Endothelial cell of umbilical vein (primary cell): ENCODE results near the gene MYO1E. TPM values are rescaled to one million over a fixed set of nuclear protein-coding genes. Genes with fewer than 3 reads are reported as not detected.

Experiments used
- BruUV-seq: library from RNA; stranded (reverse); fragments of 400-500 nt; replicated peaks from 2 replicates; lab custom pipeline; 2021; lab: Mats Ljungman, UMichigan
- CTCF ChIA-PET: fragments of 300-600, 350-600 bp; sonication (Branson Sonifier 250); formaldehyde crosslinking; loops from one replicate; lab custom pipeline; 2021; ENCODE audit warnings: antibody characterized with exemption, inconsistent platforms; lab: Charles Lee
- POLR2A ChIA-PET: fragments of 300-600, 350-600 bp; sonication (Branson Sonifier 250); formaldehyde crosslinking; loops from one replicate; lab custom pipeline; 2021; ENCODE audit warnings: antibody characterized with exemption, inconsistent platforms; lab: Charles Lee
- DNase-seq: peaks from one replicate; pipeline ENCODE4 v3.0.0-alpha.2; 2011; ENCODE audit warnings: low read depth, low spot score
- FAIRE-seq: peaks from 2 replicates; lab custom pipeline; 2011; peaks lifted over from hg19 to GRCh38; lab: Jason Lieb, UNC
- H2AFZ ChIP-seq: 2 replicates; pipeline ENCODE4 v1.6.0; 2012; ENCODE audit warnings: low read depth, low read length, control low read depth, inconsistent platforms
- H3K27ac ChIP-seq: 2 replicates; pipeline ENCODE4 v1.5.1; 2011; ENCODE audit warnings: low read depth, mild to moderate bottlenecking, control low read depth, low read length, moderate library complexity; ENCODE audit not compliant: insufficient read depth
- H3K27me3 ChIP-seq, 2 experiments: 2 replicates each; pipeline versions ENCODE4 v1.6.0 to v1.6.1; 2011; ENCODE audit warnings: low read length in 2 of 2, mixed read lengths in 1 of 2; ENCODE audit not compliant: control insufficient read depth in 2 of 2, insufficient read depth in 2 of 2
- H3K36me3 ChIP-seq, 2 experiments: 2 replicates in 1 of 2; 3 replicates in 1 of 2; pipeline ENCODE4 v1.5.1; 2011; ENCODE audit warnings: low read length in 2 of 2, mild to moderate bottlenecking in 1 of 2, moderate library complexity in 1 of 2; ENCODE audit not compliant: control insufficient read depth in 2 of 2, insufficient read depth in 2 of 2; ENCODE audit errors: extremely low read depth in 1 of 2
- H3K4me1 ChIP-seq: 3 replicates; pipeline ENCODE4 v1.5.1; 2011; ENCODE audit warnings: mild to moderate bottlenecking, low read length; ENCODE audit not compliant: control insufficient read depth, insufficient read depth; ENCODE audit errors: extremely low read depth
- H3K4me2 ChIP-seq: 2 replicates; pipeline ENCODE4 v1.6.1; 2011; ENCODE audit warnings: low read length, control low read depth, mixed read lengths; ENCODE audit not compliant: insufficient read depth
- H3K4me3 ChIP-seq, 3 experiments: fragments of 200-600 bp in 1 of 3; sonication (generic), shearing (Covaris generic) in 1 of 3; replicated peaks in 1 of 3; 2 replicates each; pipeline ENCODE4 v1.5.1; 2011 to 2016; ENCODE audit warnings: control low read depth in 3 of 3, low read length in 3 of 3, mild to moderate bottlenecking in 2 of 3, inconsistent platforms in 1 of 3, low read depth in 1 of 3, moderate library complexity in 1 of 3; ENCODE audit not compliant: insufficient read depth in 1 of 3
- H3K79me2 ChIP-seq: 2 replicates; pipeline ENCODE4 v1.6.0; 2012; ENCODE audit warnings: low read length, inconsistent platforms; ENCODE audit not compliant: control insufficient read depth, insufficient read depth
- H3K9ac ChIP-seq: replicated peaks from 2 replicates; pipeline ENCODE3; 2011; ENCODE audit warnings: low read length, control low read depth; ENCODE audit not compliant: insufficient read depth; ENCODE audit errors: extremely low read depth
- H3K9me1 ChIP-seq: replicated peaks from 3 replicates; pipeline ENCODE4 v1.6.0; 2011; ENCODE audit warnings: mild to moderate bottlenecking, low read length; ENCODE audit not compliant: control insufficient read depth, insufficient read depth; ENCODE audit errors: extremely low read depth
- H3K9me3 ChIP-seq: replicated peaks from 2 replicates; pipeline ENCODE4 v1.5.1; 2012; ENCODE audit warnings: low read length, inconsistent platforms; ENCODE audit not compliant: control insufficient read depth, insufficient read depth
- H4K20me1 ChIP-seq: replicated peaks from 2 replicates; pipeline ENCODE3; 2011; ENCODE audit warnings: mild to moderate bottlenecking, low read length; ENCODE audit not compliant: control insufficient read depth, insufficient read depth; ENCODE audit errors: extremely low read depth
- EZH2 ChIP-seq: IDR thresholded peaks from 2 replicates; pipeline ENCODE4 v1.6.1; 2012; ENCODE audit warnings: borderline replicate concordance, low read depth, mild to moderate bottlenecking, moderate library complexity, low read length, inconsistent platforms; ENCODE audit not compliant: severe bottlenecking
- FOS ChIP-seq: IDR thresholded peaks from 2 replicates; pipeline ENCODE4 v1.6.1; 2011; ENCODE audit warnings: mild to moderate bottlenecking, low read length, moderate library complexity, borderline replicate concordance; ENCODE audit not compliant: insufficient read depth
- GATA2 ChIP-seq: IDR thresholded peaks from 2 replicates; pipeline ENCODE4 v1.7.0; 2011; ENCODE audit warnings: low read depth, mild to moderate bottlenecking, moderate library complexity, mixed read lengths, low read length; ENCODE audit not compliant: insufficient read length, insufficient read depth
- JUN ChIP-seq: IDR thresholded peaks from 2 replicates; pipeline ENCODE4 v1.6.1; 2011; ENCODE audit warnings: borderline replicate concordance, low read depth; ENCODE audit not compliant: insufficient read length, insufficient read depth
- MYC ChIP-seq: IDR thresholded peaks from one replicate; pipeline ENCODE4 v1.6.1; 2011; ENCODE audit warnings: mild to moderate bottlenecking, low read depth, low read length
- POLR2A ChIP-seq: IDR thresholded peaks from 2 replicates; pipeline ENCODE4 v1.6.1; 2012; ENCODE audit warnings: low read depth, mild to moderate bottlenecking, control low read depth, low read length
- POLR2AphosphoS5 ChIP-seq: IDR thresholded peaks from 2 replicates; pipeline ENCODE4 v1.6.1; 2012; ENCODE audit warnings: low read depth, mild to moderate bottlenecking, control low read depth, low read length, moderate library complexity; ENCODE audit not compliant: insufficient read depth
- dilution Hi-C: fragments of 300-500 bp; cut with MboI; formaldehyde crosslinking; loops from one replicate; pipeline ENCODE4 v1.15.0; 2019; ENCODE audit warnings: low sequenced_read_pairs; ENCODE audit not compliant: extremely low pct_ligation_motif_present
- intact Hi-C: fragments of 100-400 bp; cut with micrococcal nuclease; formaldehyde crosslinking; loops from one replicate; pipeline ENCODE4 v1.10.0; 2022
- polyA plus RNA-seq, 4 experiments: library from polyadenylated mRNA; depleted of rRNA in 3 of 4; stranded (reverse) in 3 of 4; unstranded in 1 of 4; fragments of >200 nt; gene quantifications; 2 replicates each; pipeline versions ENCODE4 v1.2.1 to v1.2.3, GENCODE V29; 2011 to 2012; ENCODE audit warnings: missing spikeins in 1 of 4
- total RNA-seq: library from RNA; stranded (reverse); gene quantifications from 2 replicates; pipeline ENCODE4 v1.2.3, GENCODE V29; 2021
- TF ChIP-seq, protein P1 (sequence below): IDR thresholded peaks from 2 replicates; pipeline ENCODE4 v1.6.1; 2011; ENCODE audit not compliant: insufficient read depth, insufficient read length
- TF ChIP-seq, protein P2 (sequence below), 2 donors: IDR thresholded peaks; 1 replicate in 1 of 2; 2 replicates in 1 of 2; pipeline ENCODE4 v1.5.1; 2011; ENCODE audit warnings: low read length in 2 of 2, mild to moderate bottlenecking in 2 of 2, moderate library complexity in 2 of 2, control low read depth in 1 of 2, inconsistent platforms in 1 of 2, low read depth in 1 of 2; ENCODE audit not compliant: insufficient read depth in 1 of 2; ENCODE audit errors: extremely low read depth in 1 of 2

Gene MYO1E
- total and polyA plus RNA-seq, 2 donors (not counting 3 experiments of a cell fraction or from before 2014, with no cell fraction given): 31.6 to 218 TPM

DNA sequence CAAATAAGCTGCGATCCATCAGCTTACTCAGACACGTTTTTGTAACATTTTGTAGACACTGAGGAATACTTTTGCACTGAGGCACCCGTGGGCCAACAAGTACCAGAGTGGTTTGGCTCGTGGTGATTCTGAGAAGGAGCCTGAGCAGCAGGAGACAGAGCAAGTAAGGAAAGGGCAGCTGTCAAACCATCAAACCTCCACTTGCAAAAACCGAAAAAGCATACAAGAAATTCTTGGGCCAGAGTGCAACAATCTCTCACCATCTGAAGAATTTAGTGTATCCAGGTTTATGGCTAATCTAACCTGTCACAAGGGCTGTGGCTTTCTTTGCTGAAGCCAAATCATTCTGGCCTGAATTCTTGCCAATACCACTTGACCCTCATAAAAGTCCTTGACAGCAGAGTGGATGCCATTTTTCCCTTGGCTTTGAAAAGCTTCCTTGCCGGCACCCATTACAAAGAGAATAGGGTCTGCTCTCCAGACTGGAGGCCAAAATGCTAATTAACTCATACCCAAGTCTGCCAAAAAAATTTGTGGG is 56.7 kb downstream of the MYO1E start:
- Histone ChIP-seq H3K4me2 (no peak overlapping the region), H3K79me2 (peaks cover 79% of the 10 kb centered on the region), H3K9me1 (no peaks in the 10 kb centered on the region), H3K36me3 (no peaks in the 10 kb centered on the region), H4K20me1 (peaks cover 9% of the 10 kb centered on the region), H3K27ac (no peak overlapping the region), H3K4me1 (peaks cover 2% of the 10 kb centered on the region), H3K27me3 (no peaks in the 10 kb centered on the region), H3K9me3 (no peaks in the 10 kb centered on the region), H2AFZ (no peak overlapping the region), H3K9ac (no peak overlapping the region), H3K4me3 (no peak overlapping the region)
- ChIA-PET CTCF (interaction anchor here (1.1 to 2.2 kb wide), 2 partner anchors 10 to 16 kb away, joined by 3 to 7 read pairs; no protein-coding TSS in a partner anchor), POLR2A (interaction anchor here (0.6 to 0.7 kb wide), 2 partner anchors 16 to 156 kb away, joined by 3 to 4 read pairs; no protein-coding TSS in a partner anchor)
- intact Hi-C loops: no loop called here
- BruUV-seq: no TSS peak
- FAIRE-seq (peak; percentile 67), DNase-seq (no peak)
- no peak for TF ChIP-seq GATA2
- no peak for TF ChIP-seq POLR2AphosphoS5
- TF ChIP-seq EZH2: no peak
- TF ChIP-seq, protein P1, sequence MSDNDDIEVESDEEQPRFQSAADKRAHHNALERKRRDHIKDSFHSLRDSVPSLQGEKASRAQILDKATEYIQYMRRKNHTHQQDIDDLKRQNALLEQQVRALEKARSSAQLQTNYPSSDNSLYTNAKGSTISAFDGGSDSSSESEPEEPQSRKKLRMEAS: no peak
- TF ChIP-seq POLR2A: no peak
- no peak for TF ChIP-seq MYC
- TF ChIP-seq FOS: no peak
- TF ChIP-seq, protein P2, sequence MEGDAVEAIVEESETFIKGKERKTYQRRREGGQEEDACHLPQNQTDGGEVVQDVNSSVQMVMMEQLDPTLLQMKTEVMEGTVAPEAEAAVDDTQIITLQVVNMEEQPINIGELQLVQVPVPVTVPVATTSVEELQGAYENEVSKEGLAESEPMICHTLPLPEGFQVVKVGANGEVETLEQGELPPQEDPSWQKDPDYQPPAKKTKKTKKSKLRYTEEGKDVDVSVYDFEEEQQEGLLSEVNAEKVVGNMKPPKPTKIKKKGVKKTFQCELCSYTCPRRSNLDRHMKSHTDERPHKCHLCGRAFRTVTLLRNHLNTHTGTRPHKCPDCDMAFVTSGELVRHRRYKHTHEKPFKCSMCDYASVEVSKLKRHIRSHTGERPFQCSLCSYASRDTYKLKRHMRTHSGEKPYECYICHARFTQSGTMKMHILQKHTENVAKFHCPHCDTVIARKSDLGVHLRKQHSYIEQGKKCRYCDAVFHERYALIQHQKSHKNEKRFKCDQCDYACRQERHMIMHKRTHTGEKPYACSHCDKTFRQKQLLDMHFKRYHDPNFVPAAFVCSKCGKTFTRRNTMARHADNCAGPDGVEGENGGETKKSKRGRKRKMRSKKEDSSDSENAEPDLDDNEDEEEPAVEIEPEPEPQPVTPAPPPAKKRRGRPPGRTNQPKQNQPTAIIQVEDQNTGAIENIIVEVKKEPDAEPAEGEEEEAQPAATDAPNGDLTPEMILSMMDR (IDR thresholded peaks at IDR 0.05; ENCODE audit: extremely low read depth in 1 of 2, insufficient read depth in 1 of 2, low read depth in 1 of 2, low read length in 2 of 2): no peak
- no peak for TF ChIP-seq JUN
- dilution Hi-C loops: no loop called here
